ENCODE measurements around the gene PIP4K2A.
"Not testable (repeated sequence)": the region's sequence is repeated elsewhere in the genome, so short reads cannot be mapped to it uniquely, and the experiment has no call there.

PIP4K2A gene

DNA sequence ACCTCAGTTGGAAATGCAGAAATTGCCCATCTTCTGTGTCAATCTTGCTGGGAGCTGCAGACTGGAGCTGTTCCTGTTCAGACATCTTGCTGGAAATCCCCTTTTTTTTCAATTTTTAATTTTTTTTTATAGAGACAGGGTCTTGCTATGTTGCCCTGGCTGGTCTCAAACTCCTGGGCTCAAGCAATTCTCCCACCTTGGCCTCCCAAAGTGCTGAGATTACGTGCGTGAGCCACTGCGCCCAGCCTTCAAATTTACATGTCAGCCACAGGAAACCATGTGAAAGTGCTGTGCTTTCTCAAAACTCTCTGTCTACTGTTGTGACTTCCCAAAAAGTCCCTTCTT lies 200.0 kb downstream of the PIP4K2A start:
- not testable (repeated sequence) for DNase-seq (ENCODE audit: low read depth)

DNA sequence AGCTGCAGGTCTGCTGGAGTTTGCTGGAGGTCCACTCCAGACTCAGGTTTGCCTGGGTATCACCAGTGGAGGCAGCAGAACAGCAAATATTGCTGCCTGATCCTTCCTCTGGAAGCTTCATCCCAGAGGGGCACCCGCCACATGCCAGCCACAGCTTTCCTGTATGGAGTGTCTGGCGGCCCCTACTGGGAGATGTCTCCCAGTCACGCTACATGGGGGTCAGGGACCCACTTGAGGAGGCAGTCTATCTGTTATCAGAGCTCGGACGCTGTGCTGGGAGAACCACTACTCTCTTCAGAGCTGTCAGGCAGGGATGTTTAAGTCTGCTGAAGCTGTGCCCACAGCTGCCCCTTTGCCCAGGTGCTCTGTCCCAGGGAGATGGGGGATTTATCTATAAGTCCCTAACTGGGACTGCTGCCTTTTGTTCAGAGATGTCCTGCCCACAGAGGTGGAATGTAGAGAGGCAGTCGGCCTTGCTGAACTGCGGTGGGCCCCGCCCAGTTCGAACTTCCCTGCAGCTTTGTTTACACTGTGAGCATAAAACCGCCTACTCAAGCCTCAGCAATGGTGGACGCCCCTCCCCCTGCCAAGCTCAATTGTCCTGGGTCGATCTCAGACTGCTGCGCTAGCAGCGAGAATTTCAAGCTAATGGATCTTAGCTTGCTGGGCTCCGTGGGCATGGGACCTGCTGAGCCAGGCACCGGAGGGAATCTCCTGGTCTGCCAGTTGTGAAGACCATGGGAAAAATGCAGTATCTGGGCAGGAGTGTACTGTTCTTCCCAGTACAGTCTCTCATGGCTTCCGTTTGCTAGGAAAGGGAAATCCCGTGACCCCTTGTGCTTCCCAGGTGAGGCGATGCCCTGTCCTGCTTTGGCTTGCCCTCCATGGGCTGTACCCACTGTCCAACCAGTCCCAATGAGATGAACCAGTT lies 200.6 kb downstream of the PIP4K2A start:
- not testable (repeated sequence) for DNase-seq (ENCODE audit: low read depth)

DNA sequence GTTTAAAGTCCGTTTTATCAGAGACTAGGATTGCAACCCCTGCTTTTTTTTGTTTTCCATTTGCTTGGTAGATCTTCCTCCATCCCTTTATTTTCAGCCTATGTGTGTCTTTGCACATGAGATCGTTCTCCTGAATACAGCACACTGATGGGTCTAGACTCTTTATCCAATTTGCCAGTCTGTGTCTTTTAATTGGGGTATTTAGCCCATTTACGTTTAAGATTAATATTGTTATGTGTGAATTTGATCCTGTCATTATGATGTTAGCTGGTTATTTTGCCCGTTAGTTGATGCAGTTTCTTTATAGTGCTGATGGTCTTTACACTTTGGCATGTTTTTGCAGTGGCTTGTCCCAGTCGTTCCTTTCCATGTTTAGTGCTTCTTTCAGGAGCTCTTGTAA lies 202.4 kb downstream of the PIP4K2A start:
- DNase-seq (ENCODE audit: low read depth), result not testable (repeated sequence)

DNA sequence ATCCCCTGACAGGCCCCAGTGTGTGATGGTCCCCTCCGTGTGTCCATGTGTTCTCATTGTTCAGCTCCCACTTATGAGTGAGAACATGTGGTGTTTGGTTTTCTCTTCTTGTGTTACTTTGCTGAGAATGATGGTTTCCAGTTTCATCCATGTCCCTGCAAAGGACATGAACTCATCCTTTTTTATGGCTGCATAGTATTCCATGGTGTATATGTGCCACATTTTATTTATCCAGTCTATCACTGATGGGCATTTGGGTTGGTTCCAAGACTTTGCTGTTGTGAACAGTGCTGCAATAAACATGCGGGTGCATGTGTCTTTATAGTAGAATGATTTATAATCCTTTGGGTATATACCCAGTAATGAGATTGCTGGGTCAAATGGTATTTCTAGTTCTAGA lies 206.2 kb downstream of the PIP4K2A start:
- not testable (repeated sequence) for DNase-seq (ENCODE audit: low read depth)

DNA sequence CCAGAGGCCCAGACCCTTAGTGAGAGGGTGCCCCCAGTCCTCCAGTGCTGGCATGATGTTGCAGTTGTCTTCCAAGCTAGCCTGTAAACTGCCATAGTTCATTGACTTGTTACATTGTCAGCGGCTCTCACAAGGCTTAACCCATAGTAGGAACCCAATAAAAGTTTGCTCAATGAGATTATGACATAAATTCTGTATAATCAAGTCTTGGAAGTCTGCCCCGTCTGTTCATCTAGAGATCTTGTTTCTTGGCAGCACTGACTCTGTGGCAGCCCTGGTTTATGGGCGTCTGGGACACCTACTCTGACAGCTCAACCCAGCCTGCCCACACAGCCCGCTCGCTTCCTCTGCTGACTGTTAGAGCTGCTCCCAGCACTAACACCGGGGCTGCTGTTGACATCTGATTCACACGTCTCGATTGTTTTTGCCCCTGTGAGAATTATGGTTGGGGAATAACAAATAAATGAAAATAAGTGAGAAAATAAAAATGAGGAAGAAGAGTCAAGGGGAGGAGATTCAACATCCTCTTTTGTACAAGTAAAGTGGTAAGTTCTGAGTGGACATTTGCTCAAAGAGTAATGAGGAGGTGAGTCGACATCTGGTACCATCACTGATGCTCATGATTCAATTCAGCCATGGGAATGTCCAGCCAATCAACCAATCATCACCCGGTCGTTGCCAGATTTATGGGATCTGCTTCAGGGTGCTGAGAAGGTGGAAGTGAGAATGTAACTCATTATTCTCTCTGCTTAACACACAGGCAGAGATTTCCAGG lies 208.3 kb downstream of the PIP4K2A start:
- DNase-seq (ENCODE audit: low read depth), result peak; percentile 20

DNA sequence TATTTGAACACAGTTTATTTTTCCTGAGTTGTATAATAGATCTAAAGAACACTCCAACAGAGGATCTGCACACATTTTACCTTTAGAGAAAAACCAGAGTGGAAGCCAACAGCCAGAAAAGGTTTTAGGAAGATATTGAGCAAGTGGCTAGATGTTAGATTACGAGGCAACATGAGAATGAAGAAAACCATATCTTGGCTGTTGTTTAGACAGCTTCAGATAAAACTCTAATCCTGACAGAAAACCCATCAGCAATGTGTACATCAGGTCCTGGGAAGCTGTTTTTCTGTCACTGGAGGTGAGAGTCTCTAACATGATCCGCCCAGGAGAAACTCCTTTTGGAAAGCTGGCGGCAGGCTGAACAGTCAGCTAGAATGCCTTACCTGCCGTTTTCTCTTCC lies 209.6 kb downstream of the PIP4K2A start:
- DNase-seq (ENCODE audit: low read depth), result no peak

DNA sequence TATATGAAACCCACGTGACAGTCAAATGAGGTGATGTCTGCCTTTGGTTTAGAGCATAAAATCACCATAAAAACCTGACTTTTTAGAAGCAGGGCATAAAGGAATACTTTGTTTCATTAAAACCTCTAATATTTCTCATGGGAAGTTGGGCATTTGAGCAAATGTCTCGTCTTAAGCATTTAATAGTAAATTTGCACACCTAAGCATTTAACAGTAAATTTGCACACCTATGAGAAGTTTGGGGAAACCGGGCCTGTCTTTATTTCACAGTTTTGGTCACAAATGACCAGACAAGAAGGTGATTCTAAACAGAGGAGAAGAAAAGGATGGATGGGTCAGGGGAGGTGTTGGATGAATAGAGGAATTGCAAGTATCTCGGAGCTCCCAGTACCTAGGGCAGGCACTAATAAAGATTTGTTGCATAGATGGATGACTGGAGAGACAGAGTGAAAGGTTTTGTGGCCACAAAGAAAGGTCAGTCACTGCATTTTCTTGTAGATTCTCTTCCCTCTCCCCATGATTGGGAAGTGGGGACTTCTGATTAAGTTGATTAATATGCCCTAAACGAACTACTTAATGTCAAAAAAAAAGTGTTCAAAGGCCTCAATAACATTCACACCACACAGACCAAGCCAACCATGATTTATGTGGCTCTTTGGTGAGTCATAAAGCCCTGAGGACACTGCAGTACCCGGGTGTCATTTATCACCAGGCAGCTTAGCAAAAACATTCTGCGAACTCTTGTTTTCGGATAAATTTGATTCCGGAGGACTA lies 210.9 kb downstream of the PIP4K2A start:
- DNase-seq (ENCODE audit: low read depth), result no peak

DNA sequence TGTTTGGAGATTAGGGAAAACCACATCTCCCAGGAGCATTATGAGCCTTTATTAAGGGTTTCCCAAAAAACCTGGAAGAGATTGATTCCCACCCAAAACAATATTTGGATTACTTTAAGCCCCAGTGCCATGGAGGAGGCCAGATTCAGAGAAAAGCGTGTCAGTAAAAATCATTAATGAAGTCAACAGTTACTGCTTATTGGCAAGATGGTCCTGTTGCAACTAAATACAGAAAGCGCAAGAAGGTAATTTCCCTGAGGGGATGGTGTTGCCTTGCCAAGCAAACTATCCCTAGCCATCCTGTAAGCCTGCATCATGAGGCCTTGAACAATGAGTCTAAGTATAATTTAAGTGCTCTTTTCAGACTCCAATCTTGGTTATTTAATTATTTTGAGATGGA lies 212.5 kb downstream of the PIP4K2A start:
- no peak for DNase-seq (ENCODE audit: low read depth)

DNA sequence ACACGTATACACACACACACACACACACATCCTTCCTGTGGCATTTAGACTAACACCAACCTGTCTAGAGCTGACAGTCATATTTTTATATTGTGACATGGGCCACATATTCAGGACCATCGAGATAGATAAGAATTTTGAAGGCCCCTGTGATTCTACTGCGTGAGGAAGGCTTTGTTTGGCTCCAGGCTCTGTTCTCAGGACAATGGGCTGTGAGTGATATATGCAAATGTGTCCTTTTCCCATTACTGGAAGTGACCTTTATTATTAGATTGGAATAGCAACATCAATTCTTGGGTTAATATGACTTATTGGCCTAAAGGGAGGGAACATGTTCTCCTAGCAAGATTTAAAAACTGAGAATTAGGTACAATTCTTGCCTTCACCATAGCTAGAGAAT lies 213.0 kb downstream of the PIP4K2A start:
- no peak for DNase-seq (ENCODE audit: low read depth)

DNA sequence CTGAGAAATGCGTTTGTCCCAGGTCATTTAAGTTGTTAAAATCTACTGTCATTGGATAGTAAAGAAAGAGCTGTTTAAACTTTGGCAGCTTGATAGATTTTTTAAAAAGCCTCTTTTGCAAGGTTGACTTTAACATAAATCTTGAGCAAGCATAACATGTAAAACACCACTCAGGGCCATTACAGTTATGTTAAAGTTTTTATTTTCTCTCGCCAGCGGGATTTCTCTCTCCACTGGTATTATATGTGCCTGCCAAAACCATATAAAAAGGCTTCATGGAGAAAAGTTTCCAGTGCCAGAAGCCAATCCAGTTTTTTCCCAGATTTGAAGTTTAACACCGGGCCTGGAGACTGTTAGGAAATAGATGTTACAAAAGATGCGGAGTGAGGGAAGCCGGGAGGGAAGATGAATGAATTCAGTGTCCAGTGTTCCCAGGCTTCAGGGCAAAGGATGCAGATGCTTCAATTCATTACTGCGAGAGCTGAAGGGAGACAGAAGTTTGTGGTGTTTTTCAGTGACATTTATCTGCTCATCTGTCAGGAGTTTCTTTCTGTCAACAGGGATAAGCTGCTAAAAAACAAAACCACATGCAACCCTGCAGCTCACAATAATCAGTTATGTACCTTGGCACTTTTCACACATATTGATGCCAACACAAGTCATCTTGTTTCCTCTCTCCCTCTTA lies 213.6 kb downstream of the PIP4K2A start:
- DNase-seq (ENCODE audit: low read depth), result no peak

DNA sequence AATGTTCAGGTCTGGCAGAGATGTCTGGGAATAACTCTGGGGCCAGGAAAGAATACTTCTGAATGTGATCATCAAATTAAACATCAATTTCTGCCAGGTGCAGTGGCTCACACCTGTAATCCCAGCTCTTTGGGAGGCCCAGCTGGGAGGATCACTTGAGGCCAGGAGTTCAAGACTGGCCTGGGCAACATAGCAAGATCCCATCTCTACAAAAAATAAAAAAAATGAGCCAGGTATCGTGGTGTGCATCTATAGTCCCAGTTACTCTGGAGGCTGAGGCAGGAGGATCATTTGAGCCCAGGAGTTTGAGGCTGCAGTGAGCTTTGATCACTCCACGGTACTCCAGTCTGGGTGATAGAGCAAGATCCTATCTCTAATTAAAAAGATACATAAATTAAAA lies 214.4 kb downstream of the PIP4K2A start:
- not testable (repeated sequence) for DNase-seq (ENCODE audit: low read depth)

DNA sequence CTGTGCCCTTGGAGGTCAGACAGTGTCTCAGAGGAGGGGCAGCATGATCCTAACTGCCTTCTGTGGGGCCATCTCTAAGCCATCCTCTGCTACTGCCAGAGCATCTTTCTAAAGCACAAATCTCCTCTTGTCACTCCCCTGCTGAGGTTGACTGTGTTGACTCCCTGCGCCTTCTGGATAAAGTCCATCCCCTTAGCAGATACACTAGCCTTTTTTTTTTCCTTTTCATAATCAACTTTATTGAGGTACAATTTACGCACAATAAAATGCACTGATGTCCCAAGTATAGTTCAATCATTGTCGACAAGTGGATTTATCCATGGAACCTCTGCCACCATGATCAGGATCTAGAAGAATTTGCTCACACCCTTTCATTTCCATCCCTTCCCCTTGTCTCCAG lies 219.0 kb downstream of the PIP4K2A start:
- no peak for DNase-seq (ENCODE audit: low read depth)

DNA sequence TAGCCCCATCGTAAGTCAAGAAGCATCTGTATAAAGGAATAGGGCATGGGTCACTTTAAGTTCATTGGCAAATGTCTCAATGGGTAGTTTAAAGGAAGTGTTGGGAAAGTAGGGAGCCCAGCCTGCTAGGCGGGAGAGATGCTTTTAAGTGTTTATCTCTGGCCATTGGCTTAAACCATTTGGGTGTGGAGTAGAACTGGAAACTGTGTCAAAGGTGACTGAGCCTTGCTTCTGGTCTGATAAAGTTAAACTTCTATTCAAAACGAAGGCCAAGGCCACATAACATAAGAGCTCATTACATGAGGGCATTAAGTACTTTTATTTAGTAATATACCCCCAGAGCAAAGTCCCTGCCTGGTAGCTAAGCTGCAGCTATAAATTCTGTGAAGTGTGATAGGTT lies 220.4 kb downstream of the PIP4K2A start:
- DNase-seq (ENCODE audit: low read depth), result no peak

DNA sequence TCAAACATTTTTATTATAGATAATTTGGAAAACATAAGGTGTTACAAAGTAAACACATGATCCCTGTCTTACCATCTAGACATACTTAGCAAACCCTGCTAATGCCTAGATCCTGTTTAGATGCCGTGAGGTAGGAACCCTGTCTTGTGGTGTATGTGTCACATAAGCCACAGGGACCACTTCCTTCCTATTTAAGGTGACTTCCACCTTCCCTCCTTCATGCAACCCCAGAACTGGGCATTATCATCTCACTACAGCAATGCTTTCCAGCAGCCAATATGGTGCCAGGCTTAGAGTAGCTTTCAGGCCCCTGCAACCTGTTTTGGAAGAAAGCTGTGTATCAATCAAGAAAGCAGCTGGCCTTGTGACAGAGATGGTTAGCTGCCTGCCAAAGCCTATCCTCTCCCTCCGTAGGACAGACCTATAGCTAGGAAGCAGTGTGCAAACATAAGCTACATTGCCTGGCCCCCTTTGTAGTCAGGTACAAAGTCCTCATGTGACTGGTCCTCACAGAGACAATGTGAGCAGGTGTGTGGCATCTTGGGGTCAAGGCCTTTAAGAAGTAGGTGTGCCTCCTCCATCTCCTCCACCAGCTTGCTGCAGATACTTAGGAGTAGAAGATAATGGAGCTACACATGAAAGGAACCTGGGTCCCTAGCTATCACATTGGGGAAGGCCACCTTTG lies 222.3 kb downstream of the PIP4K2A start:
- no peak for DNase-seq (ENCODE audit: low read depth)

DNA sequence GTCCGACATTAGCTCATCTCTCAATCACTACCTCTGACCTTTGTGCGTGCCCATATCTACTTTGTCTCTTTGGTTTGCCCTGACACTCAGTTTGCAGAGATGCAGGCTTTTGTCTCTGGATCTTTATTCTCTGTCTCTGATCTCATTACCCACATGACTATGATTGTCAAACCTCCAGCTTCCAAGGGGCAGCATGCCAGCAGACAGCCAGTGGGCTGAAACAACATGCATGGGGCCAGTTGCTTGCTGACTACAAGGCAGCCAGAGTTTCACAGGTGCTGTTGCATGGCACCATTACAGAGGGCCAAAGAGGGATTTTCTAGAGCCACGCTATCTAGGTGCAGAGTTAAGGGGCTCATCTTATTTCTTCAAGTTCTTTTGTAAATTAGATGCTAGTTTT lies 222.9 kb downstream of the PIP4K2A start:
- DNase-seq (ENCODE audit: low read depth), result no peak

DNA sequence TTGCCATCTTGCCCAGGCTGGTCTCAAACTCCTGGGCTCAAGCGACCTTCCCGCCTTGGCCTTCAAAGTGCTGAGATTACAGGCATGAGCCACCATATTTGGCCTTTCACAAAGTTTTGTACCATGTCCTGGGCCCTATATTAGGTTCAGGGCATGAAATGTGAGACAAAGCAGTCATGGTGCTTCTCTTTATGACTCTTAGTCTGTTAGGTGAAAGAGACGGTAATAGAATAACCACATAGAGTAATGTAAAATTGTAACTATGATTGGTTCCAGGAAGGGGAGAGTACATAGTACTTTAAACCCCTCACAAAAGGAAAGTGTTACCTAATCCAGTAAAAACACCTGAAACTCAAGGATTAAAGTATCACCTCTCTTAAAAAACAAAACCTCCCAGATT lies 224.4 kb downstream of the PIP4K2A start:
- DNase-seq (ENCODE audit: low read depth), result no peak

DNA sequence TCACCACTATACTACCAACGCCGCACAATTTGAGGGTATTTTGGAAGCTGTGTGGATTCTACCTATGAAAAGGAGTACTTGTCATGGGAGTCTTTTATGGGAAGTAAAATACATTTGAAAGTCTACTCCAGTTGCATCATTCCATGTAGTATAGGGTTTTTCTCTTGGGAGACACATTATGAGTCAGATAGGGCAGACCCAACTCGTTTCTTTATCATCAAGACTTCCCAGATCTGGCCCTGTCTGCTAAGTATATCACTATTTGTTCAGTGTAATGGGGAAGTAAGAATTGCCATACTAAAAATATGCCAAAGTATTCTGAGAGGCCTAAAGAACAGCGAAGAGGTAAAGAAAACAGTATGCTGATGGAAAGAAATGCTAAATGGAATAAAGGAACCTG lies 224.9 kb downstream of the PIP4K2A start:
- no peak for DNase-seq (ENCODE audit: low read depth)

DNA sequence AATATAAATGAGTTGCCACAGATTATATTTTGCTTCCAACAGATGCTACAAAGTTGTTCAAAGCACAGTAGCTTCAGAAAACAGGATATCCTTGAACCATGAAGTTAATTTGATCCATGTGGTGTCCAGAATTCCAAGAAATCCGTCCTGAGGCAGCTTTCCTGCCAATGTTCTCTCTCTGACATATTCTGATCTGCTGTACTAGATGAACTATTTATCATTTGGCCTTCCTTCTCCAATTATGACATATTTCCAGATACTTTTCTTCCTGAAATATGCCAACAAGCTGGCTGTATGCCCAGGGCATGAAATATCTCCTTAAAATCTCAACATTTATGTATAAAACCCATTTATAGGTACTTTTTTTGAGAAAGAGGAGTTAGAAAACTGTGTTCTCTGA lies 227.9 kb downstream of the PIP4K2A start:
- no peak for DNase-seq (ENCODE audit: low read depth)

Measured in activated T-helper 9 cell treated with anti-CD3 and anti-CD28 coated beads, Interleukin-2, amount 50 U/mL, for 16 hours (primary cell).